HEK293 (cell line): Measurements from ENCODE around the gene MARF1.
"Not testable (repeated sequence)": the region's sequence is repeated elsewhere in the genome, so short reads cannot be mapped to it uniquely, and the experiment has no call there.

Source experiments
- CTCF ChIA-PET: fragments of 350-600 bp; formaldehyde crosslinking; extraction: SDS; loops from one replicate; lab custom pipeline; 2021; ENCODE audit warnings: antibody characterized with exemption; lab: Yijun Ruan, JAX
- POLR2A ChIA-PET: fragments of 300-600 bp; formaldehyde crosslinking; extraction: SDS; loops from one replicate; lab custom pipeline; 2020; ENCODE audit warnings: antibody characterized with exemption, inconsistent platforms; lab: Yijun Ruan, JAX
- H3K27ac ChIP-seq: fragments of 200-500 bp; sonication (Bioruptor generic); 2 replicates; pipeline ENCODE4 v1.5.1; 2014; ENCODE audit warnings: low read depth, low read length, control low read depth, inconsistent platforms; ENCODE audit errors: extremely low read depth
- H3K36me3 ChIP-seq, 2 experiments: fragments of 200-500 bp in 1 of 2; sonication (Bioruptor generic) in 1 of 2; 1 replicate in 1 of 2; 2 replicates in 1 of 2; pipeline ENCODE4 v1.5.1; 2014 to 2017; ENCODE audit warnings: inconsistent platforms in 2 of 2, low read length in 2 of 2; ENCODE audit not compliant: control insufficient read depth in 2 of 2, insufficient read depth in 1 of 2
- H3K4me1 ChIP-seq: fragments of 200-500 bp; sonication (Bioruptor generic); 2 replicates; pipeline ENCODE4 v1.5.1; 2014; ENCODE audit warnings: mild to moderate bottlenecking, low read length, inconsistent platforms; ENCODE audit not compliant: control insufficient read depth, insufficient read depth
- H3K4me3 ChIP-seq: 2 replicates; pipeline ENCODE4 v1.5.1; 2011; ENCODE audit warnings: low read depth, mild to moderate bottlenecking, control low read depth, low read length, moderate library complexity
- H3K9me3 ChIP-seq: fragments of 200-500 bp; sonication (Bioruptor generic); 2 replicates; pipeline ENCODE4 v1.5.1; 2014; ENCODE audit warnings: low read depth, low read length, inconsistent platforms; ENCODE audit not compliant: control insufficient read depth, insufficient read depth
- CTCF ChIP-seq: fragments of 450-650 bp; formaldehyde crosslinking; IDR thresholded peaks from 2 replicates; pipeline ENCODE4 v1.5.1; 2016; ENCODE audit warnings: missing biosample characterization, missing genetic modification characterization
- KLF9 ChIP-seq: fragments of 450-650 bp; formaldehyde crosslinking; IDR thresholded peaks from 2 replicates; pipeline ENCODE4 v1.5.1; 2016; ENCODE audit warnings: missing biosample characterization, missing genetic modification characterization, low read depth
- OVOL3 ChIP-seq: fragments of 450-650 bp; formaldehyde crosslinking; IDR thresholded peaks from 2 replicates; pipeline ENCODE4 v1.5.1; 2016; ENCODE audit warnings: missing biosample characterization, missing genetic modification characterization
- TSHZ1 ChIP-seq: fragments of 450-650 bp; formaldehyde crosslinking; IDR thresholded peaks from 2 replicates; pipeline ENCODE4 v1.5.1; 2016; ENCODE audit warnings: missing biosample characterization, missing genetic modification characterization, borderline replicate concordance
- YY2 ChIP-seq: fragments of 450-650 bp; formaldehyde crosslinking; IDR thresholded peaks from 2 replicates; pipeline ENCODE4 v1.5.1; 2016; ENCODE audit warnings: missing biosample characterization, missing genetic modification characterization
- ZBTB7A ChIP-seq: fragments of 450-650 bp; formaldehyde crosslinking; IDR thresholded peaks from 2 replicates; pipeline ENCODE4 v1.5.1; 2016; ENCODE audit warnings: low read depth, missing biosample characterization, missing genetic modification characterization
- ZFP41 ChIP-seq: fragments of 450-650 bp; formaldehyde crosslinking; IDR thresholded peaks from 2 replicates; pipeline ENCODE4 v1.5.1; 2016; ENCODE audit warnings: missing biosample characterization, missing genetic modification characterization, borderline replicate concordance
- ZNF146 ChIP-seq: fragments of 450-650 bp; formaldehyde crosslinking; IDR thresholded peaks from 2 replicates; pipeline ENCODE4 v1.5.1; 2016; ENCODE audit warnings: missing biosample characterization, missing genetic modification characterization
- ZNF19 ChIP-seq: fragments of 450-650 bp; formaldehyde crosslinking; IDR thresholded peaks from 2 replicates; pipeline ENCODE4; 2016; ENCODE audit warnings: missing biosample characterization, missing genetic modification characterization, low read depth
- ZNF211 ChIP-seq: fragments of 450-650 bp; formaldehyde crosslinking; IDR thresholded peaks from 2 replicates; pipeline ENCODE4 v1.5.1; 2016; ENCODE audit warnings: low read depth, missing biosample characterization, missing genetic modification characterization
- ZNF214 ChIP-seq: fragments of 450-650 bp; formaldehyde crosslinking; IDR thresholded peaks from 2 replicates; pipeline ENCODE4 v1.5.1; 2017; ENCODE audit warnings: missing biosample characterization, mild to moderate bottlenecking, missing genetic modification characterization, borderline replicate concordance
- ZNF23 ChIP-seq: fragments of 450-650 bp; formaldehyde crosslinking; IDR thresholded peaks from 2 replicates; pipeline ENCODE4 v1.5.1; 2016; ENCODE audit warnings: missing biosample characterization, missing genetic modification characterization, borderline replicate concordance
- ZNF341 ChIP-seq: fragments of 450-650 bp; formaldehyde crosslinking; IDR thresholded peaks from 2 replicates; pipeline ENCODE4; 2016; ENCODE audit warnings: low read depth, missing biosample characterization, missing genetic modification characterization
- ZNF426 ChIP-seq: fragments of 450-650 bp; formaldehyde crosslinking; IDR thresholded peaks from 2 replicates; pipeline ENCODE4 v1.5.1; 2017; ENCODE audit warnings: missing biosample characterization, missing genetic modification characterization, mild to moderate bottlenecking, inconsistent platforms, moderate library complexity
- ZNF544 ChIP-seq: fragments of 450-650 bp; formaldehyde crosslinking; IDR thresholded peaks from 2 replicates; pipeline ENCODE4 v1.5.0; 2017; ENCODE audit warnings: missing biosample characterization, missing genetic modification characterization
- ZNF548 ChIP-seq: fragments of 450-650 bp; formaldehyde crosslinking; IDR thresholded peaks from 2 replicates; pipeline ENCODE4 v1.5.1; 2016; ENCODE audit warnings: missing biosample characterization, missing genetic modification characterization
- ZNF629 ChIP-seq: fragments of 450-650 bp; formaldehyde crosslinking; IDR thresholded peaks from 2 replicates; pipeline ENCODE4 v1.5.1; 2017; ENCODE audit warnings: missing biosample characterization, missing genetic modification characterization
- ZNF670 ChIP-seq: fragments of 450-650 bp; formaldehyde crosslinking; IDR thresholded peaks from 2 replicates; pipeline ENCODE4 v1.5.1; 2016; ENCODE audit warnings: missing biosample characterization, missing genetic modification characterization, low read depth
- ZNF792 ChIP-seq: fragments of 450-650 bp; formaldehyde crosslinking; IDR thresholded peaks from 2 replicates; pipeline ENCODE4 v1.5.1; 2016; ENCODE audit warnings: missing biosample characterization, missing genetic modification characterization
- ZSCAN30 ChIP-seq: fragments of 450-650 bp; IDR thresholded peaks from 2 replicates; pipeline ENCODE4 v1.5.1; 2018; ENCODE audit warnings: missing biosample characterization, mild to moderate bottlenecking, missing genetic modification characterization, moderate library complexity
- TF ChIP-seq, protein P1 (sequence below): fragments of 450-650 bp; formaldehyde crosslinking; IDR thresholded peaks from 2 replicates; pipeline ENCODE4 v1.5.1; 2016; ENCODE audit warnings: missing biosample characterization, missing genetic modification characterization
- TF ChIP-seq, protein P2 (sequence below): fragments of 450-650 bp; formaldehyde crosslinking; IDR thresholded peaks from 2 replicates; pipeline ENCODE4 v1.5.1; 2017; ENCODE audit warnings: missing biosample characterization, missing genetic modification characterization
- TF ChIP-seq, protein P3 (sequence below): fragments of 450-650 bp; formaldehyde crosslinking; IDR thresholded peaks from 2 replicates; pipeline ENCODE4 v1.5.1; 2016; ENCODE audit warnings: missing biosample characterization, missing genetic modification characterization

The MARF1 gene

GRCh38 chr16:15571557-15571956, 71.4 kb downstream of the MARF1 start:
- Histone ChIP-seq H3K36me3 (no peaks in the 10 kb centered on the region), H3K4me1 (no peaks in the 10 kb centered on the region), H3K4me3 (no peak overlapping the region), H3K27ac (no peak overlapping the region), H3K9me3 (no peaks in the 10 kb centered on the region)
- POLR2A ChIA-PET = no interaction called here
- TF ChIP-seq ZNF214 (tag by site-specific recombination) (no peak), ZNF211 (tag by site-specific recombination) (no peak), ZNF341 (tag by site-specific recombination) (no peak), ZNF23 (tag by site-specific recombination) (no peak), OVOL3 (no peak), ZNF426 (tag by site-specific recombination) (no peak), KLF9 (tag by site-specific recombination) (no peak), ZNF629 (tag by site-specific recombination) (no peak)
- TF ChIP-seq, protein P1, sequence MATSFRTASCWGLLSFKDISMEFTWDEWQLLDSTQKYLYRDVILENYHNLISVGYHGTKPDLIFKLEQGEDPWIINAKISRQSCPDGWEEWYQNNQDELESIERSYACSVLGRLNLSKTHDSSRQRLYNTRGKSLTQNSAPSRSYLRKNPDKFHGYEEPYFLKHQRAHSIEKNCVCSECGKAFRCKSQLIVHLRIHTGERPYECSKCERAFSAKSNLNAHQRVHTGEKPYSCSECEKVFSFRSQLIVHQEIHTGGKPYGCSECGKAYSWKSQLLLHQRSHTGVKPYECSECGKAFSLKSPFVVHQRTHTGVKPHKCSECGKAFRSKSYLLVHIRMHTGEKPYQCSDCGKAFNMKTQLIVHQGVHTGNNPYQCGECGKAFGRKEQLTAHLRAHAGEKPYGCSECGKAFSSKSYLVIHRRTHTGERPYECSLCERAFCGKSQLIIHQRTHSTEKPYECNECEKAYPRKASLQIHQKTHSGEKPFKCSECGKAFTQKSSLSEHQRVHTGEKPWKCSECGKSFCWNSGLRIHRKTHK (tag by site-specific recombination) = no peak
- CTCF ChIA-PET = interaction anchor here (1.4 kb wide), 1 partner anchor 21 kb away, joined by 3 read pairs; no protein-coding TSS in a partner anchor

DNA sequence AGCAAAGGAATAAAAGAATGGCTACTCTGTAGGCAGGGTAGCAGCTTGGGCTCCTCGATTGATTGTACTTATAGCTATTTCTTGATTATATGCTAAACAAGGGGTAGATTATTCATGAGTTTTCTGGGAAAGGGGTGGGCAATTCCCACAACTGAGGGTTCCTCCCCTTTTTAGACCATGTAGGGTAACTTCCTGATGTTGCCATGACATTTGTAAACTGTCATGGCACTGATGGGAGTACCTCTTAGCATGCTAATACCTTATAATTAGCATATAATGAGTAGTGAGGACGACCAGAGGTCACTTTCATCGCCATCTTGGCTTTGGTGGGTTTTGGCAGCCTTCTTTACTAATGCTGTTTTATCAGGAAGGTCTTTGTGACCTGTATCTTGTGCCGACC, 72.3 kb downstream of the MARF1 start:
- H3K27ac ChIP-seq, CTCF ChIA-PET, POLR2A ChIA-PET, H3K9me3 ChIP-seq, H3K4me1 ChIP-seq, H3K36me3 ChIP-seq, H3K4me3 ChIP-seq: not testable (repeated sequence)

DNA sequence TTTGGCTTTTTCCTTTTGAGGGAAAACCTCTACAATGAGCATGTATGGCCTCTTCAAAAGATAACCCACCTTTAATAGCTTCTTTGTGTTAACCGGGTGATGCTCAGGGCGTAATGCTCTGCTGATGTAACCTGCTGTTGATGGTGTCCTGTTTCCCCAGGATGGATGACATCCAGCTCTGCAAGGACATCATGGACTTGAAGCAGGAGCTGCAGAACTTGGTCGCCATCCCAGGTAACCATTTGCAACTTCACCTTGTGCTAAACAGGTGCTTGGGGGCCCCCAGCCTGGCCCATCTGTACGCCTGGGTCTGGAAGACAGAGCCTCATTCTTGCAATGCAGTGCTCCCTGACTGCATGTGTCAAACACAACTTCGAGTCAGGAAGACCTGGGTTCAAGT, 75.1 kb downstream of the MARF1 start:
- no peak overlapping the region for H3K4me3 ChIP-seq
- TF ChIP-seq CTCF (tag by site-specific recombination) = no peak
- TF ChIP-seq, protein P2, sequence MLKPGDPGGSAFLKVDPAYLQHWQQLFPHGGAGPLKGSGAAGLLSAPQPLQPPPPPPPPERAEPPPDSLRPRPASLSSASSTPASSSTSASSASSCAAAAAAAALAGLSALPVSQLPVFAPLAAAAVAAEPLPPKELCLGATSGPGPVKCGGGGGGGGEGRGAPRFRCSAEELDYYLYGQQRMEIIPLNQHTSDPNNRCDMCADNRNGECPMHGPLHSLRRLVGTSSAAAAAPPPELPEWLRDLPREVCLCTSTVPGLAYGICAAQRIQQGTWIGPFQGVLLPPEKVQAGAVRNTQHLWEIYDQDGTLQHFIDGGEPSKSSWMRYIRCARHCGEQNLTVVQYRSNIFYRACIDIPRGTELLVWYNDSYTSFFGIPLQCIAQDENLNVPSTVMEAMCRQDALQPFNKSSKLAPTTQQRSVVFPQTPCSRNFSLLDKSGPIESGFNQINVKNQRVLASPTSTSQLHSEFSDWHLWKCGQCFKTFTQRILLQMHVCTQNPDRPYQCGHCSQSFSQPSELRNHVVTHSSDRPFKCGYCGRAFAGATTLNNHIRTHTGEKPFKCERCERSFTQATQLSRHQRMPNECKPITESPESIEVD (tag by site-specific recombination) = no peak
- no peak for TF ChIP-seq ZNF548 (tag by site-specific recombination)
- TF ChIP-seq ZNF670 (tag by site-specific recombination) = no peak
- TF ChIP-seq YY2 = no peak
- TF ChIP-seq ZNF792 (tag by site-specific recombination) = no peak
- no peak for TF ChIP-seq ZNF146 (tag by site-specific recombination)
- TF ChIP-seq ZNF19 (tag by site-specific recombination) = no peak
- TF ChIP-seq, protein P3, sequence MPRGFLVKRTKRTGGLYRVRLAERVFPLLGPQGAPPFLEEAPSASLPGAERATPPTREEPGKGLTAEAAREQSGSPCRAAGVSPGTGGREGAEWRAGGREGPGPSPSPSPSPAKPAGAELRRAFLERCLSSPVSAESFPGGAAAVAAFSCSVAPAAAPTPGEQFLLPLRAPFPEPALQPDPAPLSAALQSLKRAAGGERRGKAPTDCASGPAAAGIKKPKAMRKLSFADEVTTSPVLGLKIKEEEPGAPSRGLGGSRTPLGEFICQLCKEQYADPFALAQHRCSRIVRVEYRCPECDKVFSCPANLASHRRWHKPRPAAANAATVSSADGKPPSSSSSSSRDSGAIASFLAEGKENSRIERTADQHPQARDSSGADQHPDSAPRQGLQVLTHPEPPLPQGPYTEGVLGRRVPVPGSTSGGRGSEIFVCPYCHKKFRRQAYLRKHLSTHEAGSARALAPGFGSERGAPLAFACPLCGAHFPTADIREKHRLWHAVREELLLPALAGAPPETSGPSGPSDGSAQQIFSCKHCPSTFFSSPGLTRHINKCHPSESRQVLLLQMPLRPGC = no peak
- TF ChIP-seq ZFP41 = no peak
- TF ChIP-seq ZSCAN30 = no peak
- TF ChIP-seq TSHZ1 = no peak
- TF ChIP-seq ZBTB7A = no peak
- no peak for TF ChIP-seq ZNF544 (tag by site-specific recombination)
- H3K9me3 ChIP-seq = no peaks in the 10 kb centered on the region
- ChIA-PET CTCF (interaction anchor here (0.6 to 1.5 kb wide), 2 partner anchors 17 to 557 kb away, joined by 3 to 9 read pairs; no protein-coding TSS in a partner anchor), POLR2A (no interaction called here)
- H3K4me1 ChIP-seq = no peaks in the 10 kb centered on the region
- no peaks in the 10 kb centered on the region for H3K36me3 ChIP-seq
- H3K27ac ChIP-seq = no peak overlapping the region
